HG03039 (cell line): Measurements from ENCODE around the gene VAMP3.

Source experiments
- ATAC-seq: cut with Tn5 transposase; IDR thresholded peaks from one replicate; pipeline ENCODE4 v1.9.1; 2021; ENCODE audit warnings: mild to moderate bottlenecking, moderate library complexity; ENCODE audit not compliant: unreplicated experiment

The VAMP3 gene

DNA sequence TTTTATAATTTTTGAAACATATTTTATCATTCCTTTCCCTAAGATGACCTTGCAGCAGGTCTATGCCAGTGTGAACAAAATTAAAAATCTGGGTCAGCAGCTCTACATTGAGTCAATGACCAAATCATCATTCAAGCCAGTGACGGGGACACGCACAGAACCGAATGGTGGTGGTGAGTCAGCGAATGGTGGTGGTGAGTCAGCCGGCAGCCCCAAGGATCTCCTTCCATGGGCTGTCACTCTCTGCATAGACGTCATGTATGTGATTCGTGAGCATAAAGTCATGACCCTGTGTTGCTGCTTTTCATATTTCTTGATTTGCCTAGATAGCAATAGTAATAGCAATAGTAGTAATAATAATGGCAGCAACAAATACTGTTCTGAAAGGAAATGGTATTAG lies 39.3 kb downstream of the VAMP3 start:
- ATAC-seq: no peak

DNA sequence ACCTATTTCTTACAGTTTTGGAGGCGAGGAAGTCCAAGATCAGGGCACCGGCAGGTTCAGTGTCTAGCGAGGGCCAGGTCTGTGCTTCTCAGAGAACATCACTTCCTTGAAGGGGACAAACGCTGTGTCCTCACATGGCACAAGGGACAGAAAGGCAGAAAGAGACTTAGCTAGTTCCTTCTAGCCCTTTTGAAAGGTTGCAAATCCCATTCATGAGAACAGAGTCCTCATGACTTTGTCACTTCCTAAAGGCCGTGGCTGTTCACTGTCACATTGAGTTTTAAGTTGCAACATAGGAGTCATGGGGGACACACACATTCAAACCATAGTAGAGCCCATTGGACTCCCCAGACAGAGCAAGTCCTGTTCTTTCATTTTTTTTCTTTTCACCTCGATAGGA lies 40.4 kb downstream of the VAMP3 start:
- no peak for ATAC-seq

DNA sequence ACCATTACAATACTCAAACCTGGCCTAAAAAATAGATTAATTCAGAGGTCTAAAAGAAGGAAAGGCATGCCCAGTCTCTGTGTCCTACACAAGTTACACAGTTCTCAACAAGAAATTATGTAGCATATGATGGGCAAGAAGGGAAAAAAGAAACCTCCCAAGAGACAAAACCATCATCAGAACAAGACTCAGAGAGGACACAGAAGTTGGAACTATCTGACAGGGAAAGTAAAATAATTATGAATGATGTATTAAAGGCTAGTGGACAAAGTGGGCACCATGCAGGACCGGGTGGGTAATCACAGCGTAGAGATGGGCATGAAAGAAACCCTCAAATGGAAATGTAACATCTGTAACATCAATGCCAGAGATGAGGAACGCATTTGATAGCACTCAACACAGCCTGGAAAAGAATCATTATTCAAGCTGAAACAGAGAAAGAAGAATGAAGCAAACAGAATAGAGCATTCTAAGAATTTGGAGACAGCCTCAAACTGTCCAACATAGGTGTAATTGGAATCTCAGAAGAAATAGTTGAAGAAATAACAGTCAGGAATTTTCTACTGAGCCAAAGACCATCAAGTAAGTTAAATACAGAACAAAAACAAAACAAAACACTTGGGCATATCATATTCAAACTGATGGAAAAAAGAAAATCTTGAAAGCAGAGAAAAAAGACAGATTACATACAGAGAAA lies 42.7 kb downstream of the VAMP3 start:
- no peak for ATAC-seq

DNA sequence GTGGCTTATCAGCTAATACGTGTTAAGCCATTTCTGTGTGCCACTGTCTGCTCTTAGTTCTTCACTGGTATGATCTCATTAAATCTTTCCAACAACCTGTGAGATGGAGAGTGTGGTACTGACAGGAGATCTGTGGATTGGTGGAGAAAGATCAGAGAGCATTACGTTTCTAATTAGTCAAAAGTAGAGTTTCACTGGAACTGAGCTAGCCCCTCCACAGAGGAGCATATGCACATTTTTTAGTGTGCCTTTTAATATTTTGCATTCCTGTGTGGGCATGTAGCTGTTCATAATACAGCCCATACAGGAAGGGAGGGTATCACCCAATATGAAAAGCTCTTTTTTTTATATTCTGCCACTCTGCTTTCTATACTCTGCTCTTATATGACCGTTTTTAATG lies 50.2 kb downstream of the VAMP3 start:
- no peak for ATAC-seq

DNA sequence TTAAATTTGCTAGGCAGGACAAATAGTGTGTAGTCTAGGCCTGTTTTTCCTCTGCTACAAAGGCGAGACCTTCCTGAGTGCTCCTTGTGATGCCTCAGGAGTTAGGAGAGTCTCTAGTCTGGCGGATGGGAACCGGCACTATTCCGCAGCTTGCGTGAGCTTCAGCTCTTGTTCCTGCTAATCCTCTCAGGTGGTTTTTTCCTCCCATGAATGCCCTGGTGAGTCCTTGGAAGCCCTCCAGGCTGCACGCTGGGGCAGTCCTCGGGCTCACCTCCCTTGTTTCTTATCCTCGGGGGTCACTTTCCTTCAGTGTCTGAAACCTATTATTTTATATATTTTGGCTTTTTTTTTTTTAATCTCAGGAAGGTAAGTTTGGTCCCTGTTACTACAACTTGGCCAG lies 53.6 kb downstream of the VAMP3 start:
- ATAC-seq: no peak

DNA sequence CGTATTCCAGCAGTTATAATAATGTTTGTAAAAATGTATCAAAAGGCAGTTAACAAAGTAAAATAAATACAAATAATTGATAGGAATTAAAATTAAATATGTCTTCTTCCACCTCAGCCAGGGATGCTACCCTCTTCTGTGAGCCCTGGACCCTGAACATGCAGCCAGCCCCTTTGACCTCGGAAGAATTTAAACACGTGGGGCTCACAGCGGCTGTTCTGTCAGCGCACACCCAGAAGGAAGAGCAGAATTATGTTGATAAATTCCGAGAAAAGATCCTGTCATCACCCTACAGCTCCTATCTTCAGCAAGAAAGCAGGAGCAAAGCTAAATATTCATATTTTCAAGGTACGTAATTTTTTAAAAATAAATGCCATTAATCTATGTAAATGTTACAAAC lies 55.3 kb downstream of the VAMP3 start:
- no peak for ATAC-seq

DNA sequence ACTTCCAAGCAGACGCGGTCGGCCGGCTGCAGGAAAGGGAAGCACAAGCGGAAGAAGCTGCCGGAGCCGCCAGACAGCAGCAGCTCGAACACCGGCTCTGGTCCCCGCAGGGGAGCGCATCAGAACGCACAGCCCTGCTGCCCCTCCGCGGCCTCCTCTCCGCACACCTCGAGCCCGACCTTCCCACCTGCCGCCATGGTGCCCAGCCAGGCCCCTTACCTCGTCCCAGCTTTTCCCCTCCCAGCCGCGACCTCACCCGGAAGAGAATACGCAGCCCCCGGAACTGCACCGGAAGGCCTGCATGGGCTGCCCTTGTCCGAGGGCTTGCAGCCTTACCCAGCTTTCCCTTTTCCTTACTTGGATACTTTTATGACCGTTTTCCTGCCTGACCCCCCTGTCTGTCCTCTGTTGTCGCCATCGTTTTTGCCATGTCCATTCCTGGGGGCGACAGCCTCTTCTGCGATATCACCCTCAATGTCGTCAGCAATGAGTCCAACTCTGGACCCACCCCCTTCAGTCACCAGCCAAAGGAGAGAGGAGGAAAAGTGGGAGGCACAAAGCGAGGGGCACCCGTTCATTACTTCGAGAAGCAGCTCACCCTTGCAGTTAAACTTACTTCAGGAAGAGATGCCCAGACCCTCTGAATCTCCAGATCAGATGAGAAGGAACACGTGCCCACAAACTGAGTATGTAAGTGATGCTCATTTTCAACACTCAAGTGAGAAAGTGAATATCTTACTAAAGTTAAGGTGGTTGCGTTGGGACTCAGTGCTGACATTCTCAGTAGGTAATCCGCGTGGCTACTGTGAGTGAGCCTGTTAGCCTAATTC lies 56.2 kb downstream of the VAMP3 start:
- no peak for ATAC-seq
